NCI-H526 (cell line): Measurements from ENCODE around the gene MCM8.

Source experiments
- DNase-seq, 2 experiments: peaks; one replicate each; lab custom pipeline; 2025; lab: John Stamatoyannopoulos, UW

MCM8 gene

DNA sequence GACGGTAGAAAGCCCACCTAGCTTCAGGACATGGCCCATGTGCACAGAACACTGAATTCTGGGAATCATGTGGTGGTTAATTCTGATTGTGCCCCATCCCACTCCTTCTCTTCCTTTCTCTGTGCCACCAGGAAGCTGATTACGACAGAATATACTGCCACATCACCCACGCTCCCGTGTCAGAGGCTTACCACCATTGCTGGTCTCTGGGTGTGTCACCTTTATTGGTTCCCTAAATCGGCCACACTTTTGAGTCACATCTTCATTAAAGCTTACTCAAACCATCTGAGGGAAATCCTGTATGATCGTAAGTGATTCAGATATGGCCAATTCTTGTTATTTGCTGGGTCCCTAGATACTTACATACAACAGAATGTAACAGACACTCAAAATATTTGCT, 3.2 kb upstream of the MCM8 start:
- no peak for DNase-seq

DNA sequence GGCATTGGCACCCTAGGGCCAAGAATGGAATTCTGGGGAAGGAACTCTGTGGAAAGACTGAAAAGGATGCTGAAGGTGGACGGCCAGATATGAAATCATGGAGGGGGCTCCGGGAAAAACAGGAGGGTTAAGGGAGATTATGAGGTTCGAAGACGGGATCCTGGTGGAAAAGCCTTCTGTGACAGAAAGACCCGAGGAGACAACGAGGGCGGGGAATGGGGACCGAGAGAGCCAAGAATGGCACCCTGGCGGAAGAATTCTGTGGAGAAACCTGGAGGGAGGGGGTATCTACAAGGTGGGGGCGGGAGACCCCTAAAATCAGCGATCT, 545 bp upstream of the MCM8 start:
- no peak for DNase-seq

- no peak for DNase-seq
Observed at GRCh38 chr20:5967469-5967868, 17.0 kb downstream of the MCM8 start.

GRCh38 chr20:5968462-5968861, 18.0 kb downstream of the MCM8 start:
- DNase-seq = no peak

DNA sequence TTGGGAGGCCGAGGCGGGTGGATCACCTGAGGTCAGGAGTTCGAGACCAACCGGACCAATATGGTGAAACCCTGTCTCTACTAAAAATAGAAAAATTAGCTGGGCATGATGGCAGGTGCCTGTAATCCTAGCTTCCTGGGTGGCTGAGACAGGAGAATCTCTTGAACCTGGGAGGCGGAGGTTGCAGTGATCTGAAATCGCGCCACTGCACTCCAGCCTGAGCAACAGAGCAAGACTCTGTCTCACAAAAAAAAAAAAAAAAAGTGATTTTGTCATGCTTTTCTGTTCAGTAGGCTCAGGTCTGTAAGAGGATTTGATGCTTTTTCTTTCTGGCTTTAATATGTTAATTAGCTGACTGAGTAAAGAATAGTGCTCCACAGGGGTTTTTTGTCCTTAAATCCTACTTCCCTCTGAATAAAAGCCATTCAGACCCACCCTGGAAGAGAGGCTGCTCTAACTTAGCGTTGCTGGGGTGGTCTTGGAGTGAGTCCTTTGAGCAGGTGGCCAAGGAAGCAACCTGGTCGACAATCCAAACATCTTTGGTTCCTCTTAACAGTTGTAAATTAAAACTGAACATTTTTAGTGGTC, 19.0 kb downstream of the MCM8 start:
- DNase-seq = no peak

DNA sequence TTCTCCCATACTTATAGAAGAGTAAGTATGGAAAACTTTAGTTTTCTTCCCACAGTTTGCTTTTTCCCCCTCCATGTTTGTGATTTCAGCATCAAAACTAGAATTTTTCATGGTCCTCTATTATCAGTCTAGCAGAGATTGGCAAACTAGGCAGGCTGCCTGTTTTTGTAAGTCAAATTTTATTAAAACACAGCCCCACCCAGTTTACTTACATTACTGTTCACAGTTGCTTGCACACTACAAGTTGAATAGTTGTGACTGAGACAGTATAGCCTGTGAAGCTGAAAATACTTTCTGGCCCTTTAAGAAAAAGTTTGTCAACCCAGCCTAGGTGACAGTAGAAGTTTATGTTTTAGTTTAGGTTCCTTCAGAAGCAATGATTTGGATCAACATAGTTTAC, 19.5 kb downstream of the MCM8 start:
- DNase-seq = peak in 1 of 2 experiments; percentile 41

- DNase-seq = peak in 1 of 2 experiments; percentile 36
Observed at GRCh38 chr20:5970381-5970780, 19.9 kb downstream of the MCM8 start.

DNA sequence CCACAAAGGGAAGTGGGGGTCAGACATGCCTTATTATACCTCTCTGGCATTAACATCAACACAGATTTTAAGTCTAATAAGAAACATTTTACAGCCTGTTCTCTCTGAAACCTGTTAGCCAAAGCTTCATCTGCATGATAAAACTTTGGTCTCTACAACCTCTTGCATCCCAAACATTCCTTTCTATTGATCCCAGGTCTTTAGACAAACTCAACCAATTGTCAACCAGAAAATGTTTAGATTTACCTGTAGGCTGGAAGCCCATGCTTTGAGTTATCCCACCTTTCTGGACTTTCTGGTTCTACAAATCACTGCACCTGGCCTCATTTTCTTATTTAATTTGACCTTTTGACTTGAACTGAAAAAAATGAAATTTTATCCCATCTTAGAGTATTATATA, 20.8 kb downstream of the MCM8 start:
- DNase-seq = no peak

DNA sequence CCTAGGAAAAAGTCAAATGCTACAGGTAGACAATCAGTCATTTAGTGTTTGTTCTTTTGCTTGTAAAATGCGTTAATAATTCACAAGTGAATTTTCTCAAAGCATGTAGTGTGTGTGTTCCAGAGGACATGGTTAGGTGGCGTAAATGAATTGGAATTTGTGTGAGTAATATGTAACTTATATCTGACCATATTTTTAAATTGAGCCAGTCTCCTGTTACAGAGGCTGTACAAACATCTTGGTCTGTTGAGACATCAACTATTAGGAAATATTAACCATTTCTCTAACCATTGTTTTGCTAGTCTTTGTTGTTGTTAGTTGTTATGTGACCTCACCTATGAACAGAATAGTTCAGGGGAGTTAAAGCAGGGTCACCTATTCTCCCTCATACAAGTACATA, 22.7 kb downstream of the MCM8 start:
- DNase-seq = no peak

DNA sequence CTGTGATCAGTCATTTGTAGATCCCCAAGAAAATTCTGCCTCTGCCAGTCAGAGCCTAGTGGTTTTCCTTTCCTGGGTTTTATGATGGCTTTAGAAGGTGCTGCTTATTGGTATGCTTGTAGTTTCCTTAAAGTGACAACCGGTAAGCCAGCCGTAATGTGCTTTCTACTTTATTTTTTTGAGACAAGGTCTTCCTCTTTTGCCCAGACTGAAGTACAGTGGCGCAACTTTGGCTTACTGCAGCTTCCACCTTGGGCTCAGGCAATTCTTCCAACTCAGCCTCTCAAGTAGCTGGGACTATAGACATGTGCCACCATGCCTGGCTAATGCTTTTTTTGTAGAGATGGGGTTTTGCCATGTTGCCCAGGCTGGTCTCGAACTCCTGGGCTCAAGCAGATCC, 23.5 kb downstream of the MCM8 start:
- DNase-seq = no peak

- no peak for DNase-seq
Observed at GRCh38 chr20:5974531-5974930, 24.1 kb downstream of the MCM8 start.

DNA sequence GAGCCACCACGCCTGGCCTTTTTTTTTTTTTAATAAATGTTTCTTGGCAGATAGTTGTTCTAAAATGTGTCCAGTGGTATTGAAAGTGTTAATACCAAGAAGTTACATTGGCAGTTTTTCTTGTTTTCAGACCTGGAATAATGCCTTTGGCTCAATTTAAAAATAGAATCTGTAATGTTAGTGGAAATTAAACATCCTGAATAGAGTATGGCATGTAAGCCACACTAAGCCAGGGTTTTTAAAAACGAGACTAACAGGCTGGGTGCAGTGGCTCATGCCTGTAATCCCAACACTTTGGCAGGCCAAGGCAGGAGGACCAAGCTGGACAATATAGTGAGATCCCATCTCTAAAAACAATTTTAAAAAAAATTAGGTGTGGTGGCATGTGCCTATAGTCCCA, 25.3 kb downstream of the MCM8 start:
- DNase-seq = no peak

- DNase-seq = no peak
Observed at GRCh38 chr20:5977223-5977622, 26.8 kb downstream of the MCM8 start.

DNA sequence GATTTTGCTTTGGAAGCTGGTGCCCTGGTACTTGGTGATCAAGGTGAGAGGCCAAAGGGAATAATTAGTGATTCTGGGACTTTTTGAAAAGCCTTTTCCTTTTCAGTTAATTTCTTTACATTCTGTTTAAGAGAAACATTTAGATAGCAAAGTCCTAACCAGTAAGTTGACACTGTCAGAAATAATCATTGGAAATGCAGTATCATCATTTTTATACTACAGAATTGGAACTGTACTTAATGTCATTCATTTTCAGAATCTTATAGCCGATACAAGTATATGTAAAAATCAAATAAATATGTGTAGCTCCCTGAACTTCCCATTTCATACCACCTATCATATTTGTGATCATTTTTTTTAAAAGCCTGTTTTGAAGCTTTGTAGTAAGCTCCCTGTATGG, 27.5 kb downstream of the MCM8 start:
- DNase-seq = no peak

GRCh38 chr20:5979801-5980200, 29.3 kb downstream of the MCM8 start:
- no peak for DNase-seq

DNA sequence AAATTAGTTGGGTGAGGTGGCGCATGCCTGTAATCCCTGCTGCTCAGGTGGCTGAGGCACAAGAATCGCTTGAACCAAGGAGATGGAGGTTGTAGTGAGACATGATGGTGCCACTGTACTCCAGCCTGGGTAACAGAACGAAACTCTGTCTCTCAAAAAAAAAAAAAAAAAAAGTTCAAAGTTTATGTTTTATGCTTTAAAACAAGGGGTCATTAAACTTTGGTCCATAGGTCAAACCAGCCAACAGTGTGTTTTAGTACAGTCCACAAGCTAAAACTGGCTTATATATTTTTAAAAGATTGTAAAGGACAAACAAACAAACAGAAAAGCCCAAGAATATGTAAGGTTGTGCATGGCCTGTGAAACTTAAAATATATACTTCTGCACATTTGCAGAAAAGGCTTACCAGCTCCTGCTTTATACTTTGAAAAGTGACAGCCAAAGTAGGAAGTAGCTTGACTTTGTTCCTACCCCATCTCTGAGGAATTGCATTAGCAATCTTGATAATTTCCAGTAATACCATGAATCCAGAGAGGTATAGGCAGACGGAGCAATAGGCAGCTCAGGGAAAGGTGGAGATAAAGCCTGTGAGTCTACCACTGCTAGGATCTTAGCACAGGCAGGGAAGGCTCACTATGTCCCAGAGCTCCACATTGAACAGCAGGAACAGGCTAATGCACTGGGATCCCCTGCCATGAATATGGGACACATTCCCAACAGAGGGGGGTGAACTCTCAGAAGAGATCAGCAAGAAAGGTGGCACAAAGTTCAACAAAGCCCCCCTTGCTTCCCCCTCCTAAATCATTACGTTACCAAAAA, 30.5 kb downstream of the MCM8 start:
- no peak for DNase-seq

DNA sequence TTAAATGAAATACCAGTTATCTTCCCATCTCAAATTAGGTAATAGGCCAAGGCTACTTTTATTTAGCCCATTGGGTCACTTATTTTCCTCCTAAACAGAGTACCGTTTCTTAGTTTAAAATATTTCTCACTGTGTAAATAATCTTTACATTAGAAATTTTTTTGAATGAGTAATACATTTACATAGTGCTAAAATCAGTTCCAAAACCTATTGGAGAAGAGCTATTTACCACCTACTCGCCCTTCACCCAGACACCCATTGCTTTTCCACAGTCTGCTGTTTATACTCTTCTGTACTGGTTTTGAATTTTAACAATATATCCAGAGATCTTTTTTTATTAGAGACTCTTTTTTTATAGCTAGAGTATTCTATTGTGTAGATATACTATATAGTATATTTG, 36.9 kb downstream of the MCM8 start:
- DNase-seq = no peak

DNA sequence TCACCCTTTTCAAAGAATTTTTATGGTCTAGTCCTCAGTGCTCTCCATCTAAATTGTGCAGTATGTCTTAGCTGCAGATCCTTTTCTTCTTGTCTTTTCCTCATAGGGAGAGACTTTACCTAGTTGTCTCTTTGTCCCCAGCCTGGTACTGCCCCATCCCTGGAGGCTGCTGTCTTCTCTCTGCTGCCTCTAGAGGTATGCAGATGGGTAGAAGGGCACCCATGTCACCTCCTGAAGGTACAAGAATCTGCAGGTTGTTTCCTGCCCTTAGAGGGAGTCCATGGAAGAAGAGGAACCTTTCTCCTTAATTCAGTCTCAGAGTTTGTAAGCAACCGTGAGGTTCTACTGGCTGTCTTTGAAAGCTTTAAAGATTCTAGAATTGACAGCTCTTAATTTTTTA, 39.1 kb downstream of the MCM8 start:
- no peak for DNase-seq

DNA sequence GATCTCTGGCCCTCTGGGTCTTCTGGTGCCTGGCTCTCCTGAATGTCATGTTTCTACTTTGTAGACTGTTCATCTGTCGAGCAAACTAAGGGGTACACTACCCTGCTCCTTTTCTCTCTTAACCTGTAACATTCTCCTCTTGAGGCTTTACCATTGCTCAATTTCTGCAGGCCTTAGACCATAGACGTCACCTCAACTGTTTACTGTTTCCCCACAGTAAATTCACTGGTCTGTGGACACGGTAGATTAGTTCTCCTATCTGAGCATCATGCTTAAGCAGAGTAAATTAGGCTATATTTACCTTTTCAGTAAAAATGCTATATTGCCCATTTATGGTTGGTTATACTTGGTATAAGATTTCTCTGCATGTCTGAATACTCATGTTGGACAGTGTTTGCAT, 40.5 kb downstream of the MCM8 start:
- no peak for DNase-seq

GRCh38 chr20:5991623-5992441, 41.4 kb downstream of the MCM8 start:
- no peak for DNase-seq

DNA sequence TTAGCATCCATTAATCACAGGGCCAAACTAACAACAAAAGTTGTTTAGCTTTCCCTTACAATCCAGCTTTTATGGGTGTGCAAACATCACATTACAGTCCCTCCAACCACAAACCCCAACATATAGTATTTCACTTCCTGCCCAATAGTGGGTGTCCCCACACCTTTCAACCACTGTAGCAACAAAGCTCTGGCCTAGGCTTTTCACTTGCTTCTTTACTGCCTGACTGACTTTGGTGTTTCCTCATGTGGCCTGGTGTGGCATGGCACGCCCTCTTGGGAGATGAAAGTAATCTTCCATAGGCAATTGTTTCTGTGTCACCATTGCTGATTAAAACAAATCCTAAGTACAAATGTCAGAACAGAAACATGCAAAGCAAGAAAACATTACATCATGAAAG, 46.3 kb downstream of the MCM8 start:
- no peak for DNase-seq

DNA sequence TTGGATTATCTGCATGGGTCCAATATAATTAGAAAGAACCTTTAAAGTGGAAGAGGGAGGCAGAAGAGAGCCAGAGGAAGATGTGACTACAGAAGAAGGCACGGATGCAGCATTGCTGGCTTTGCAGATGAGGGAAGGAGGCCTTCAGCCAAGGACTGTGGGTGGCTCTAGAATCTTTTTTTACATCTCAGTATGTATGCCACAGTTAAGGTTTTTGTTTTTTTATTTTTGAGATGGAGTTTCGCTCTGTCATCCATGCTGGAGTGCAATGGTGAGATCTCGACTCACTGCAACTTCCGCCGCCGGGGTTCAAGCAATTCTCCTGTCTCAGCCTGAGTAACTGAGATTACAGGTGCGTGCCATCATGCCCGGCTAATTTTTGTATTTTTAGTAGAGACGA, 49.3 kb downstream of the MCM8 start:
- no peak for DNase-seq

- no peak for DNase-seq
Observed at GRCh38 chr20:6000871-6001270, 50.4 kb downstream of the MCM8 start.
